ENCODE measurements around the gene PINLYP. TPM values are rescaled to one million over a fixed set of nuclear protein-coding genes. Genes with fewer than 3 reads are reported as not detected.

PINLYP gene
- total and polyA plus RNA-seq, 9 of the 15 experiments (the other 6 are each of a cell fraction or from before 2014, with no cell fraction given), result 1.00 to 6.7 (median 2.2) TPM

DNA sequence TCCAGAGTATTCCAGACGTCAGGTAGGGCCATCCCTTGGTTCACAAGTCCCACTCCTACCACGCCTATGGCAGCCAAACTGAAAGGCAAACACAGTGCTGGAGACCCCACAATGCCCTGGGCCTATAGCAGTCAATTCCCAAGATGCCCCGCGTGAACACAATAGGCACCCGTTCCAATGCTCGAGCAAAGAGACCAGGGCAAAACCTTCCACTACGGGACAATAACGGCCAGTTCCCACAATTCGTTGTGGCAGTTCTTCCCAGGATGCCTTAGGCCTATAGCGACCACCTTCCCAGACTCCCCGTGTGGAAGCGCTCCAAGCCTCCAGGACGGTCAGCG is 43.3 kb downstream of the PINLYP start (continued):
- TF ChIP-seq, protein P1, sequence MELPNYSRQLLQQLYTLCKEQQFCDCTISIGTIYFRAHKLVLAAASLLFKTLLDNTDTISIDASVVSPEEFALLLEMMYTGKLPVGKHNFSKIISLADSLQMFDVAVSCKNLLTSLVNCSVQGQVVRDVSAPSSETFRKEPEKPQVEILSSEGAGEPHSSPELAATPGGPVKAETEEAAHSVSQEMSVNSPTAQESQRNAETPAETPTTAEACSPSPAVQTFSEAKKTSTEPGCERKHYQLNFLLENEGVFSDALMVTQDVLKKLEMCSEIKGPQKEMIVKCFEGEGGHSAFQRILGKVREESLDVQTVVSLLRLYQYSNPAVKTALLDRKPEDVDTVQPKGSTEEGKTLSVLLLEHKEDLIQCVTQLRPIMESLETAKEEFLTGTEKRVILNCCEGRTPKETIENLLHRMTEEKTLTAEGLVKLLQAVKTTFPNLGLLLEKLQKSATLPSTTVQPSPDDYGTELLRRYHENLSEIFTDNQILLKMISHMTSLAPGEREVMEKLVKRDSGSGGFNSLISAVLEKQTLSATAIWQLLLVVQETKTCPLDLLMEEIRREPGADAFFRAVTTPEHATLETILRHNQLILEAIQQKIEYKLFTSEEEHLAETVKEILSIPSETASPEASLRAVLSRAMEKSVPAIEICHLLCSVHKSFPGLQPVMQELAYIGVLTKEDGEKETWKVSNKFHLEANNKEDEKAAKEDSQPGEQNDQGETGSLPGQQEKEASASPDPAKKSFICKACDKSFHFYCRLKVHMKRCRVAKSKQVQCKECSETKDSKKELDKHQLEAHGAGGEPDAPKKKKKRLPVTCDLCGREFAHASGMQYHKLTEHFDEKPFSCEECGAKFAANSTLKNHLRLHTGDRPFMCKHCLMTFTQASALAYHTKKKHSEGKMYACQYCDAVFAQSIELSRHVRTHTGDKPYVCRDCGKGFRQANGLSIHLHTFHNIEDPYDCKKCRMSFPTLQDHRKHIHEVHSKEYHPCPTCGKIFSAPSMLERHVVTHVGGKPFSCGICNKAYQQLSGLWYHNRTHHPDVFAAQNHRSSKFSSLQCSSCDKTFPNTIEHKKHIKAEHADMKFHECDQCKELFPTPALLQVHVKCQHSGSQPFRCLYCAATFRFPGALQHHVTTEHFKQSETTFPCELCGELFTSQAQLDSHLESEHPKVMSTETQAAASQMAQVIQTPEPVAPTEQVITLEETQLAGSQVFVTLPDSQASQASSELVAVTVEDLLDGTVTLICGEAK (IDR thresholded peaks at IDR 0.05), result peak; percentile 27; the same call in 1 of the 2 replicates
- TF ChIP-seq, protein P1 (CRISPR knock-in tag; IDR thresholded peaks at IDR 0.05), result no peak
- TF ChIP-seq TAF15 (IDR thresholded peaks at IDR 0.05; ENCODE audit: low read depth, low read length) (no peak), CBFB (CRISPR knock-in tag; IDR thresholded peaks at IDR 0.05) (0 out of 2 replicates have a peak, but pooled peaks have one; percentile 28), PTTG1 (tag; IDR thresholded peaks at IDR 0.05; ENCODE audit: low read depth) (no peak), RBFOX2 (IDR thresholded peaks at IDR 0.05; ENCODE audit: low read depth, low read length) (no peak), POU5F1 (IDR thresholded peaks at IDR 0.05; ENCODE audit: borderline replicate concordance, low read depth, low read length, partially characterized antibody) (no peak), HDGF (IDR thresholded peaks at IDR 0.05) (peak; percentile 67; the same call in 1 of the 2 replicates), TAF9B (IDR thresholded peaks at IDR 0.05; ENCODE audit: partially characterized antibody) (peak; percentile 62), RBM34 (IDR thresholded peaks at IDR 0.05; ENCODE audit: borderline replicate concordance, insufficient read depth, low read length) (no peak)
- TF ChIP-seq, protein P2, sequence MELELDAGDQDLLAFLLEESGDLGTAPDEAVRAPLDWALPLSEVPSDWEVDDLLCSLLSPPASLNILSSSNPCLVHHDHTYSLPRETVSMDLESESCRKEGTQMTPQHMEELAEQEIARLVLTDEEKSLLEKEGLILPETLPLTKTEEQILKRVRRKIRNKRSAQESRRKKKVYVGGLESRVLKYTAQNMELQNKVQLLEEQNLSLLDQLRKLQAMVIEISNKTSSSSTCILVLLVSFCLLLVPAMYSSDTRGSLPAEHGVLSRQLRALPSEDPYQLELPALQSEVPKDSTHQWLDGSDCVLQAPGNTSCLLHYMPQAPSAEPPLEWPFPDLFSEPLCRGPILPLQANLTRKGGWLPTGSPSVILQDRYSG (tag; conservative IDR thresholded peaks at IDR 0.05; ENCODE audit: low read depth), result peak; percentile 69; the same call in 1 of the 2 replicates
- TF ChIP-seq, protein P3, sequence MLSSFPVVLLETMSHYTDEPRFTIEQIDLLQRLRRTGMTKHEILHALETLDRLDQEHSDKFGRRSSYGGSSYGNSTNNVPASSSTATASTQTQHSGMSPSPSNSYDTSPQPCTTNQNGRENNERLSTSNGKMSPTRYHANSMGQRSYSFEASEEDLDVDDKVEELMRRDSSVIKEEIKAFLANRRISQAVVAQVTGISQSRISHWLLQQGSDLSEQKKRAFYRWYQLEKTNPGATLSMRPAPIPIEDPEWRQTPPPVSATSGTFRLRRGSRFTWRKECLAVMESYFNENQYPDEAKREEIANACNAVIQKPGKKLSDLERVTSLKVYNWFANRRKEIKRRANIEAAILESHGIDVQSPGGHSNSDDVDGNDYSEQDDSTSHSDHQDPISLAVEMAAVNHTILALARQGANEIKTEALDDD (IDR thresholded peaks at IDR 0.05), result no peak
- TF ChIP-seq, protein P4, sequence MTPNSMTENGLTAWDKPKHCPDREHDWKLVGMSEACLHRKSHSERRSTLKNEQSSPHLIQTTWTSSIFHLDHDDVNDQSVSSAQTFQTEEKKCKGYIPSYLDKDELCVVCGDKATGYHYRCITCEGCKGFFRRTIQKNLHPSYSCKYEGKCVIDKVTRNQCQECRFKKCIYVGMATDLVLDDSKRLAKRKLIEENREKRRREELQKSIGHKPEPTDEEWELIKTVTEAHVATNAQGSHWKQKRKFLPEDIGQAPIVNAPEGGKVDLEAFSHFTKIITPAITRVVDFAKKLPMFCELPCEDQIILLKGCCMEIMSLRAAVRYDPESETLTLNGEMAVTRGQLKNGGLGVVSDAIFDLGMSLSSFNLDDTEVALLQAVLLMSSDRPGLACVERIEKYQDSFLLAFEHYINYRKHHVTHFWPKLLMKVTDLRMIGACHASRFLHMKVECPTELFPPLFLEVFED (CRISPR knock-in tag; conservative IDR thresholded peaks at IDR 0.05), result peak; percentile 60; the same call in 1 of the 2 replicates

All from K562 (cell line).